Colonic mucosa (tissue), 4 donors: Measurements from ENCODE around the gene TAF1D. TPM values are rescaled to one million over a fixed set of nuclear protein-coding genes. Genes with fewer than 3 reads are reported as not detected.

ENCODE experiments used
- DNase-seq: peaks from one replicate; pipeline ENCODE4 v3.0.0-alpha.2; 2020
- H3K27ac ChIP-seq: fragments of 200-600 bp; one replicate; pipeline ENCODE4 v1.8.0; 2021
- H3K27me3 ChIP-seq: fragments of 200-600 bp; one replicate; pipeline ENCODE4 v1.8.0; 2021
- H3K36me3 ChIP-seq: fragments of 200-600 bp; one replicate; pipeline ENCODE4 v1.8.0; 2021
- H3K4me1 ChIP-seq: fragments of 200-600 bp; one replicate; pipeline ENCODE4 v1.8.0; 2021; ENCODE audit warnings: mild to moderate bottlenecking
- H3K4me3 ChIP-seq: fragments of 200-600 bp; one replicate; pipeline ENCODE4 v1.8.0; 2021
- H3K9ac ChIP-seq, 2 donors: one replicate each; pipeline ENCODE4 v1.7.0; 2013; ENCODE audit warnings: control low read depth in 2 of 2, low read depth in 2 of 2, low read length in 2 of 2
- H3K9me3 ChIP-seq: fragments of 200-600 bp; one replicate; pipeline ENCODE4 v1.8.0; 2021
- CTCF ChIP-seq: fragments of 200-600 bp; IDR thresholded peaks from one replicate; pipeline ENCODE4 v1.8.0; 2022; ENCODE audit warnings: antibody characterized with exemption, mild to moderate bottlenecking
- intact Hi-C: fragments of 100-400 bp; cut with DNase I; formaldehyde crosslinking; loops from one replicate; pipeline ENCODE4 v1.14.1; 2022
- total RNA-seq, 2 donors: library from RNA; stranded (reverse); fragmentation: NEBNext Ultra II Directional in 1 of 2; extraction: Animal tissue kit (Norgen Biotek cat#: 25700) in 1 of 2; gene quantifications; one replicate each; pipeline ENCODE4 v1.2.1, GENCODE V29; 2021
- donor health status: healthy.
- donor health status: DM: no; HTN: no; CAD: no.
- donor health status: DM: no; HTN: no; CAD: no.

The TAF1D gene
- total RNA-seq, 2 donors from 2014 or later = 73.7 to 100 TPM

DNA sequence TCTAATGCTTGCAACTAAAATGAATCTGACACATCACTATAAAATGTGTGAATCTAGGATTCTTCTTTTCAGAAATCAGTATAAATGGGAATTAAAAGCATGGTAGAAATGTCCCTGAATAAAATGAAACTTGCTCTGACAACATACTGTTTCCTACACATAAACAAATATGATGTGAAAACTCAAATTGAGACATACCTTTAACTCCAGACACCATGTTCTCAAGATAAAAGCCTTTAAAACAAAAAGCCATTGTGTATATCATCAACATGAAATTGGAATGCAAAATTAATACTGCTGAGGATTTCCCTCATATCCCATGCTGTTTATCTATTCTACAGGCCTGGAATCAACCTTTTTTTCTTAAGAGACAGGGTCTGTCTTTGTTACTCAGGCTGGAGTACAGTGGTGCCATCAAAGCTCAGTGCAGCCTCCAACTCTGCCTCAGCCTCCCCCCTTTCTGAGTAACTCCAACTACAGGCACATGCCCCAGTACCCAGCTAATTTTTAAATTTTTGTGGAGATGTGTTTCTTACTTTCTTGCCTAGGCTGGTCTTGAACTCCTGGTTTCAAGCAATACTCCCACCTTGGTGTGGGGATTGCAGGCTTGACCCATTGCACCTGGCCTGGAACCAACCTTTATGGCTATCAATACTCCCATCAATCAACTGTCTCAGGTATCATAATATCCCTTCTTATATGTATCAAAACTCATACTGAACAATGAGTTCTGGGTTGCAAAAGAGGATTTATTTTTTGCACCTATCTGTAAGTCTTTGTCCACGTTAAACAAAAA, 6.7 kb downstream of the TAF1D start:
- H3K4me3 ChIP-seq = no peak overlapping the region
- H3K9ac ChIP-seq = no peak overlapping the region
- intact Hi-C loops = loop anchor here (5.0 kb wide), 1 partner anchor 72 kb away; the partner anchor contains the start of gene CEP295
- no peaks in the 10 kb centered on the region for H3K27me3 ChIP-seq
- peaks cover 31% of the 10 kb centered on the region for H3K36me3 ChIP-seq
- no peaks in the 10 kb centered on the region for H3K9me3 ChIP-seq
- peaks cover 24% of the 10 kb centered on the region for H3K4me1 ChIP-seq
- no peak overlapping the region for H3K27ac ChIP-seq
- no peak for DNase-seq
- no peak for TF ChIP-seq CTCF

- Histone ChIP-seq H3K4me3 (no peak overlapping the region), H3K27ac (no peak overlapping the region), H3K9ac (no peak overlapping the region), H3K27me3 (no peaks in the 10 kb centered on the region), H3K9me3 (no peaks in the 10 kb centered on the region), H3K4me1 (peaks cover 19% of the 10 kb centered on the region), H3K36me3 (peaks cover 31% of the 10 kb centered on the region)
- DNase-seq = no peak
- TF ChIP-seq CTCF = no peak
- intact Hi-C loops = no loop called here
Measured at GRCh38 chr11:93733474-93733873, 7.8 kb downstream of the TAF1D start.

GRCh38 chr11:93732237-93732892, 8.9 kb downstream of the TAF1D start:
- Histone ChIP-seq H3K36me3 (peaks cover 25% of the 10 kb centered on the region), H3K27ac (no peak overlapping the region)
- intact Hi-C loops = no loop called here

GRCh38 chr11:93730108-93731107, 10.9 kb downstream of the TAF1D start:
- no peaks in the 10 kb centered on the region for H3K27me3 ChIP-seq

More at GRCh38 chr11:93732237-93732892, 8.9 kb downstream of the TAF1D start:
- H3K9ac ChIP-seq = no peak overlapping the region
- no peak overlapping the region for H3K4me3 ChIP-seq
- H3K4me1 ChIP-seq = peaks cover 8% of the 10 kb centered on the region
- no peak for TF ChIP-seq CTCF
- no peaks in the 10 kb centered on the region for H3K9me3 ChIP-seq
- H3K27me3 ChIP-seq = no peaks in the 10 kb centered on the region
- no peak for DNase-seq

More at GRCh38 chr11:93730108-93731107, 10.9 kb downstream of the TAF1D start:
- DNase-seq = no peak
- Histone ChIP-seq H3K4me1 (peaks cover 4% of the 10 kb centered on the region), H3K27ac (no peak overlapping the region), H3K36me3 (peaks cover 17% of the 10 kb centered on the region), H3K9me3 (no peaks in the 10 kb centered on the region), H3K4me3 (no peak overlapping the region), H3K9ac (no peak overlapping the region)
- no peak for TF ChIP-seq CTCF
- intact Hi-C loops = no loop called here
